GM18502 (cell line): Measurements from ENCODE around the gene SLC25A12.
"Not testable (repeated sequence)": the region's sequence is repeated elsewhere in the genome, so short reads cannot be mapped to it uniquely, and the experiment has no call there.

Source experiments
- ATAC-seq: cut with Tn5 transposase; IDR thresholded peaks from one replicate; pipeline ENCODE4 v1.9.1; 2021; ENCODE audit warnings: mild to moderate bottlenecking; ENCODE audit not compliant: unreplicated experiment, poor library complexity

Gene SLC25A12

DNA sequence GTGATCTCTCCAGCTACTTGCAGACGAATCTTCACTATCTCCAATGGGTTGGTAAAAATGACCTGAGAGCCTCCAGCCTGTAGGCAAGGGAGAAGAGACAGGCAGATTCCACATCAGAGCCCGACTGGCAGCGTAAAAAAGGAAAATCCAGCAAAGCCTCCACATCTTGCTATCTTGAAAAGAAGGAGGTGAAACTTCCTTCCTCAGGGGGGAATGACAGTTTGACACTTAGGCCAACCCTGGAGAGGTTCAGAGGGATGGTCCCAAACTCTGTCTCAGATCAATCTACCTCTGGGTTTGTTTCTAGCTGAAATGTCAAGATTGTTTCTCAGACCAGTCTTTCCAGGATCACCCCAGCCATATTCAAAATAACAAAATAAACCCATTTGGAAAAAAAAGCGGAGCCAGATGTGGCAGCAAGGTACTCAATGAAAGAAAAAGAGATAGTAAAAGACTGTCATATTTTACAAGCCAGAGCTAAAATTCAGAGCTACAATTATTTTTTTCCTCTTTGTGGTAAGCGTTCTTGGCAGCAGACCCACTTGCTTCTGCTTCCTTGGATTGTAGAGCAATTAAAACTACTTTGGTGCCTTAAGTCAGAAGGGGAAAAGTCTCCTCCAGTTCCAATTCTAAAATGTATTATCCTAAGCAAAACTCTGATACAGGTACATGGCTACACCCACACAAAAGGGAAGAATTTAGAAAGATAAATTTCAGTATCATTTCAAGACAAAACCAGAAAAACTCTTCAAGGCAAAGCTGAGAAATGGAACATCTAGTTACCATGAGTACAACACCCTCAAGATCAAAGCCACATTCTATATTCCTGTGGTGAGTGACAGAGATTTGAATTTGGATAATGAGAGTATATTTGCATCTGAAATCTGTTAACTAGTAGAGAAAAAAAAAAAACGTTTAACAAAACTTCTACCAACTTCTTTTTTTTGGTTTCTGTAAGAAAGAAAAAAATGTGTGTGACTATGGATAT lies 100.1 kb downstream of the SLC25A12 start:
- no peak for ATAC-seq

GRCh38 chr2:171792886-171793580 lies 101.0 kb downstream of the SLC25A12 start:
- no peak for ATAC-seq

DNA sequence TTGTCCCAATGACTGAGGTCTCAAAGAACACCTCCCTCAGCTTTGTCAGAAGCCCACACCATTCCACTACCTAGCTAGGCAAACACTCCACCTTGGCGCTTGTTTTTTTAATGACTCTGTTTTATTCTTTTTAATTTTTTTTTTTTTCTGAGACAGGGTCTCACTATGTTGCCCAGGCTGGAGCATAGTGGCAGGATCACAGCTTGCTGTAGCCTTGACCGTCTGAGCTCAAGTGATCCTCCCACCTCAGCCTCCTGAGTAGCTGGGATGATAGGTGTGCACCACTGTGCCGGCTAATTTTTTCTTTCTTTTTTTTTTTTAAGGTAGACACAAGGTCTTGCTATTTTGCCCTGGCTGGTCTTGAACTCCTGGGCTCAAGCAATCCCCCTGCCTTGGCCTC lies 101.9 kb downstream of the SLC25A12 start:
- no peak for ATAC-seq

- ATAC-seq: no peak
These were observed 102.7 kb downstream of the SLC25A12 start for GRCh38 chr2:171791361-171791760.

- ATAC-seq: no peak
These were observed 104.1 kb downstream of the SLC25A12 start for GRCh38 chr2:171789956-171790355.

DNA sequence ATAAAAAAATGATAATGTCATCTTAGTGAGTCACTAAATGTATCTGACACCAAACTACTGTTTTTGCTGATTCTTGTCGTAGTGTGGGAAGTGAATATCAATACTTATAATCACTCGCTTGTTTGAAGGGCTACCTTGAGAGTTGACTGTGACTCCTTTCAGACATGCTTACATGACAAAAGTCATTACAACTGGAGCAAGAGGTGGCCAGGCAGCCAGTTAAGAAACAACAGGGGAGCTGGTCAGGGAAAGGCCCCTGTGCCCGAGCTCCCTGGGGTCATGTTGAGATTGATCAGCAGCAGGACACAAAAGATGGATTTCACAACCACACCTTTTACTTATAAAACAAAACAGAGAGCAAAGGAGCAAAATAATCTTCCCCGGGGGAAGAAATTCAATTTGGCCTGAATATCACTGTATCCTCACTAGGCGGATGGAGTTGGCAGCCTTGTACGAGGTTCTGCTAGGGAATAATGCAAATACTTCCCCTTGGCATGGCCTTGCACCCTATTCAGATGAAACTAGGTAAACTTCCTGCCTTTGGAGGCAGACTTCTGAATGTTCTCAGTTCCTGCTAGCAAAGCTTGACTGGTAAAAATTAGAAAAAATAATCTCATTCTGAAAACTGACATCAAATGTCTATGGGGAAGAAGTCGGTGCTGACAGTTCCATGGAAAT lies 105.6 kb downstream of the SLC25A12 start:
- no peak for ATAC-seq

DNA sequence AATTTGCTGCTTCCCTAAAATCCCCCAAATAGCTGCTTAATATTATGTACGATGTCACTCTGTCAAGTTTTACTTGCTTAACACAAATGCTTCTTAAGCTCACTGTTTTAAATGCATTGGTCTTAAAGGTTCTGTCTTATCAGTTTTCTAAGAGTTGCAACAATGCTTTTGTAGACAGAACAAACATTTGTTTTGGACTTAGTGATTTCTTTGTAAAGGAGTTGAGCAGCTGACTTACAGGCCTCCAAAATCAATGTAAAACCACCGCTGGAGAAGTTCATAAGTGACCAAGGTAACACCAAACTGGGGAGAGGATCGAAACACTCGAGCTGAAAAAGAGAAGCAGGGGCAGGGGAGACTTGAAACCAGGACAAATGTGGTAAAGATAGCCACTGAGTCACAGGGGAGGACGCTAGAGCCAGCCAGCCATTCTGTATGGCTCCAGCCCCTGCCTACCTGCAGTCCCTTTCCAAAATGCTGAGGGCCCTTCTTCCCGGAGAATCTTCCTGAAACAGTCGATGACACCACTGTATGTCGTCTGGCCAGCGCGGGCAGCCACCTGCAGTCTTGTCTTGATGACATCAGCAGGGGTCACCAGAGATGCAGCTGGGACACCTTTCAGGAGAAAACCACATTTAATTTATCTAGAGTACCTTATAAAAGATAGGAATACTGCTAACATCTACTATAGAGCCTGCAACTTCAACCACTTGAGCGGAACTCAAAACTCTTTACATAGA lies 106.5 kb downstream of the SLC25A12 start:
- no peak for ATAC-seq

DNA sequence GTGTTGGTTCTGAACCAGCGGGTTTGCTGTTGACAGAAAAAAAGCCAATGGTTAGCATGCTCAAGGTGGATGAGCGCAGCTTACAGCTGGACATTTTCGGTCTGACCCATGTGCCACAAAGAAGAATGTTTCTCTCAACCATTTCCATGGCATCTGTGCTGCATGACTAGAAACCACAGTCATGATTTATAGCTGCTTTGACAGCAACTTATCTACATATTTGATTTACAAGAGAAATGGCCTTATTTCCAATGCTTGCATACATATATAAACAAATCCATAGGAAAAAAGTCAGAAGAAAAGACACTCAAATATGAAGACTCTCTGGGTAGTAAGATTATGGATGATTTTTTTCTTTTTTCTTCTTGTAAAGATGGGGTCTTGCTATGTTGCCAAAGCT lies 108.6 kb downstream of the SLC25A12 start:
- no peak for ATAC-seq

DNA sequence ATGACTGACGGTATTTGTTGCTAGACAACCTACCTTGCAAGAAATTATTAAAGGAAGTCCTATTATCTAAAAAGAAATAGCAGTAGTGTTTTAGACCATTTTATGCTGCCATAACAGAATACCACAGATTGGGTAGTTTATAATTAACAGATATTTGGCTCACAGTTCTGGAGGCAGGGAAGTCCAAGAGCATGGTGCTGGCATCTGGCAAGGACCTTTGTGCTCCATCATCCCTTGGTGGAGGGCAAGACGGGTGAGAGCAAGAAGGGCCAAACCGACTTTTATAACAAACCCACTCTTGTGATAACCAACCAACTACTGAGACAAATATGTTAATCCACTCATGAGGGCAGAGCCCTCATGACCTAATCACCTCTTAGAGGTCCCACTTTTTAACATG lies 115.5 kb downstream of the SLC25A12 start:
- ATAC-seq: no peak

DNA sequence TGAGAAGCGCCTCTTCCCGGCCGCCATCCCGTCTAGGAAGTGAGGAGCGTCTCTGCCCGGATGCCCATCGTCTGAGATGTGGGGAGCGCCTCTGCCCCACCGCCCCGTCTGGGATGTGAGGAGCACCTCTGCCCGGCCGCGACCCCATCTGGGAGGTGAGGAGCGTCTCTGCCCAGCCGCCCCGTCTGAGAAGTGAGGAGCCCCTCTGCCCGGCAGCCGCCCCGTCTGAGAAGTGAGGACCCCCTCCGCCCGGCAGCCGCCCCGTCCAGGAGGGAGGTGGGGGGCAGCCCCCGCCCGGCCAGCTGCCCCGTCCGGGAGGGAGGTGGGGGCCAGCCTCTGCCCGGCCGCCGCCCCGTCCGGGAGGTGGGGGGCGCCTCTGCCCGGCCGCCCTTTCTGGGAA lies 119.5 kb downstream of the SLC25A12 start:
- not testable (repeated sequence) for ATAC-seq

- no peak for ATAC-seq
These were observed 121.7 kb downstream of the SLC25A12 start for GRCh38 chr2:171772373-171772772.

- no peak for ATAC-seq
These were observed 122.6 kb downstream of the SLC25A12 start for GRCh38 chr2:171771463-171771862.

DNA sequence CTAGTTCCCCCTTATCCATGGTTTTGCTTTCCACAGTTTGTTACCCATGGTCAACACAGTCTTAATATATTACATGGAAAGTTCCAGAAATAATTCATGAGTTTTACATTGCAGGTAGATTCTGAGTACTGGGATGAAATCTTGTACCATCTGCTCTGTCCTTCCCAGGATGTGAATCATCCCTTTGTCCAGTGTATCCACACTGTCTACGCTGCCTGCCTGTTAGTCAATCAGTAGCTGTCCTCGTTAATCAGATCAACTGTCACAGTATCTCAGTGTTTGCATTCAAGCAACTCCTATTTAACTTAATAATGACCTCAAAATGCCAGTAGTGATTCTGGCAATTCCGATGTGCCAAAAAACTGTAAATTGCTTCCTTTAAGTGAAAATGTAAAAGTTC lies 130.4 kb downstream of the SLC25A12 start:
- ATAC-seq: no peak

- no peak for ATAC-seq
These were observed 131.0 kb downstream of the SLC25A12 start for GRCh38 chr2:171762879-171763573.

GRCh38 chr2:171761176-171761575 lies 132.9 kb downstream of the SLC25A12 start:
- not testable (repeated sequence) for ATAC-seq

DNA sequence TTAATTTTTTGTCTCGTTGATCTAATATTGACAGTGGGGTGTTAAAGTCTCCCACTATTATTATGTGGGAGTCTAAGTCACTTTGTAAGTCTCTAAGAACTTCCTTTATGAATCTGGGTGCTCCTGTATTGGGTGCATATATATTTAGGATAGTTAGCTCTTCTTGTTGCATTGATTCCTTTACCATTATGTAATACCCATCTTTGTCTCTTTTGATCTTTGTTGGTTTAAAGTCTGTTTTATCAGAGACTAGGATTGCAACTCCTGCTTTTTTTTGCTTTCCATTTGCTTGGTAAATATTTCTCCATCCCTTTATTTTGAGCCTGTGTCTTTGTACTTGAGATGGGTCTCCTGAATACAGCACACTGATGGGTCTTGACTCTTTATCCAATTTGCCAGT lies 135.3 kb downstream of the SLC25A12 start:
- ATAC-seq: not testable (repeated sequence)

GRCh38 chr2:171754254-171754939 lies 139.6 kb downstream of the SLC25A12 start:
- ATAC-seq: no peak

DNA sequence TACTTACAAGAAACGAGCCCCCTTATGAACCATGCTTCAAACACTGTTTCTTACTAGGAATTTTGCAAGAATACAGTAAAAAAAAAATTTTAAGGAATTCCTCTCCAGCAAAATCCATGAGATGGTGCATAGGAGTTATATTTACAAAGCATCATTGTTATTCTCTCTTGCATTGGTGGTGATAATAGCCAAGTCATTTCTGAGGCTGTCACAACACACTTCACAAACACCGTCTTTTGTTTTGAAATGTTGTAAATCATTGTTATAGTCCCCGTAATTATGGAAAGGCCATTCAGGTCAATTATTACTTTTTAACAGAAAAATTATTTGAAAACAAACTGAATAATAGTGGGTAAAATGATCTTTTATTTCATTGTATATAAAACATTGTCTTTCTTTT lies 146.7 kb downstream of the SLC25A12 start:
- ATAC-seq: no peak

GRCh38 chr2:171745806-171746205 lies 148.2 kb downstream of the SLC25A12 start:
- no peak for ATAC-seq
